22Rv1 (cell line): ENCODE data around the gene HLF.

Experiments
- ZFX ChIP-seq: fragments of 450-650 bp; IDR thresholded peaks from 2 replicates; pipeline ENCODE4 v1.6.1; 2017; ENCODE audit warnings: antibody characterized with exemption, borderline replicate concordance
- TF ChIP-seq, protein P1 (sequence below): fragments of 450-650 bp; IDR thresholded peaks from 2 replicates; pipeline ENCODE4 v1.5.1; 2017; ENCODE audit warnings: mild to moderate bottlenecking

DNA sequence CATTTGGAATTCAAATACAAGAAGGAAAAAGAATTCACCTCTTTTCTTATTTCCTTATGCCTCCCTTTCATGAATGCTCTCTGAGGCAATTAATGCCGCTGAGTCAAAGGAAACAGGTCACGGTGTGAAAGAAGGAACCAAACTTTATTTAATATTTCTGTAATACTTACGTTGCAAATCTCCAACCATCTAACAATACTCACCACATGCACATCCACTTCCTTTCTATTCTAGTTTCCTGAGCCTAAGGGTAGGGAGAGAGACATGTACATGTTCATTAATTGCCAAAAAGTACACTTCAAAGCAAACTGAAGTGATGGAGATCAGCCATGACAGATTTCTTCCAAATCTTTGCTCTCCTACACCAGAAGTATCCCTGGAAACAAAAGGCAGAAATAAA, 47.9 kb upstream of the HLF start:
- TF ChIP-seq, protein P1, sequence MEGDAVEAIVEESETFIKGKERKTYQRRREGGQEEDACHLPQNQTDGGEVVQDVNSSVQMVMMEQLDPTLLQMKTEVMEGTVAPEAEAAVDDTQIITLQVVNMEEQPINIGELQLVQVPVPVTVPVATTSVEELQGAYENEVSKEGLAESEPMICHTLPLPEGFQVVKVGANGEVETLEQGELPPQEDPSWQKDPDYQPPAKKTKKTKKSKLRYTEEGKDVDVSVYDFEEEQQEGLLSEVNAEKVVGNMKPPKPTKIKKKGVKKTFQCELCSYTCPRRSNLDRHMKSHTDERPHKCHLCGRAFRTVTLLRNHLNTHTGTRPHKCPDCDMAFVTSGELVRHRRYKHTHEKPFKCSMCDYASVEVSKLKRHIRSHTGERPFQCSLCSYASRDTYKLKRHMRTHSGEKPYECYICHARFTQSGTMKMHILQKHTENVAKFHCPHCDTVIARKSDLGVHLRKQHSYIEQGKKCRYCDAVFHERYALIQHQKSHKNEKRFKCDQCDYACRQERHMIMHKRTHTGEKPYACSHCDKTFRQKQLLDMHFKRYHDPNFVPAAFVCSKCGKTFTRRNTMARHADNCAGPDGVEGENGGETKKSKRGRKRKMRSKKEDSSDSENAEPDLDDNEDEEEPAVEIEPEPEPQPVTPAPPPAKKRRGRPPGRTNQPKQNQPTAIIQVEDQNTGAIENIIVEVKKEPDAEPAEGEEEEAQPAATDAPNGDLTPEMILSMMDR, result no peak
- no peak for TF ChIP-seq ZFX
